DMS 273 treated with DMSO at 0.1 percent for 48 hours (cell line): Measurements from ENCODE around the gene SPNS3.

ENCODE experiments used
- DNase-seq: peaks from one replicate; lab custom pipeline; 2025; lab: John Stamatoyannopoulos, UW

Gene SPNS3, protein sequence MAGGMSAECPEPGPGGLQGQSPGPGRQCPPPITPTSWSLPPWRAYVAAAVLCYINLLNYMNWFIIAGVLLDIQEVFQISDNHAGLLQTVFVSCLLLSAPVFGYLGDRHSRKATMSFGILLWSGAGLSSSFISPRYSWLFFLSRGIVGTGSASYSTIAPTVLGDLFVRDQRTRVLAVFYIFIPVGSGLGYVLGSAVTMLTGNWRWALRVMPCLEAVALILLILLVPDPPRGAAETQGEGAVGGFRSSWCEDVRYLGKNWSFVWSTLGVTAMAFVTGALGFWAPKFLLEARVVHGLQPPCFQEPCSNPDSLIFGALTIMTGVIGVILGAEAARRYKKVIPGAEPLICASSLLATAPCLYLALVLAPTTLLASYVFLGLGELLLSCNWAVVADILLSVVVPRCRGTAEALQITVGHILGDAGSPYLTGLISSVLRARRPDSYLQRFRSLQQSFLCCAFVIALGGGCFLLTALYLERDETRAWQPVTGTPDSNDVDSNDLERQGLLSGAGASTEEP

DNA sequence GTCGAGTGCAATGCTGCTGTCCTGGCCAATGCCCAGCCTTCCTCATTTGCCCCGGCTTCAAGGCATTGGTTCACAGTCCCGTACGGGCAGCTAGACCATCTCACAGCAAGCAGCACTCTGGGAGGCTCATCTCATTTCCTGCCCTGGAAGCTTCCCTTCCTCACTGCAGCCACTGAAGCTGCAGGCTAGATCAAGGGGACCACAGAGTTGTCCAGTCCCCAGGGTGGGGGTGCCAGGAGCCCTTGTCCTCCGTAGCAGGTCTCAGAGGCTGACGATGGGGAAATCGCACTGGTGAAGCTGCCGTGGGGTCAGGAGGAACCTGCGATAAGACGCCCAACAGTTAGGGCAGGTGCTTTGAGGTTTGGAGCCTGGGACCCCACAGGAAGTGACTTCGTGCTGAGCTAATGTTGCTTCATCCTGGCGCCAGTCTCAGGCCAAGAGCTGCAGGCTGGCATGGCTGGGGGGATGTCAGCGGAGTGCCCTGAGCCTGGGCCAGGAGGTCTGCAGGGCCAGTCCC is at the start of gene SPNS3:
TSS of gene SPNS3 (plus strand) at position 426 of the 517 bp plus-strand sequence. CDS start at position 454, 28 bp downstream.
- no peak for DNase-seq

GRCh38 chr17:4386406-4386805 is 47.3 kb upstream of the SPNS3 start:
- no peak for DNase-seq

- DNase-seq: no peak
Observed at GRCh38 chr17:4387137-4387536, 46.6 kb upstream of the SPNS3 start.

DNA sequence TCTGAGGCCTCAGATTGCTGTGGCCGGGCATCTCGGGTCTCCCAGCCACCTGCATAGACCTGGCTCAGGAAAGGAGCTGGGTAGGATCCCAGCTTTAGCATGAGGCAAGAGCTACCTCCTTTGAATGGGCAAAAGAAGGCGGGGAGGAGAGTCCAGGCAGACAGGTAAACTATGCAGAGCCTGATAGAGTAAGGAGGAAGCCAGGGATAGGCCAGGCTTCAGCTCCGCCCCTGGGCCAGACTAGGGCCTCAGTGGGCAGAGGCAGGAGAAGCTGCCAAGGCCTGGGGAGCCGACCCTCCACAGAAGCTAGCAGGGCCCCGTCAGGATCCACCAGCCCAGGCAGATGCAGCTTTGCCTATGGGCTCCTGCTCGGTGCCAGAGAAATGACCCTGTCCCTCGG is 44.7 kb upstream of the SPNS3 start:
- no peak for DNase-seq

DNA sequence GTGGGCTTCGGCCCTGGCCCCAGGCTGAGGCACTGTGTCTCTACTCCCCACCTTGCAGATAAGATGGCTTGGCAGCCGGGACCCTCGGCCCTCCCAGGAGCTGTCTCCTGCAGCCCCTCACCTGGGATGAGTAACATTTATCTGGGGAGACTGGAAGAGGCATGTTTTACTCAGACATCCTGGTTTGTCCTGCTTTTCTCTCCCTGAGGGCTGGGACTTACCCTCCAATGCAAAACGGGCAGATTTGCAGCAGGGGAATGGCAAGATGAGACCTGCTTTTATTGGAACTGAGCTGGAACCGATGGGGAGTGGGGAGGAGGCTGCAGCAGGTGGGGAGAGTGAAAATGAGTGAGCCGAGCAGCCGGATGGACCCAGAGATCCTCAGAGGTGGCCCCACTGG is 39.9 kb upstream of the SPNS3 start:
- no peak for DNase-seq

GRCh38 chr17:4394208-4395110 is 39.3 kb upstream of the SPNS3 start:
- DNase-seq: no peak

DNA sequence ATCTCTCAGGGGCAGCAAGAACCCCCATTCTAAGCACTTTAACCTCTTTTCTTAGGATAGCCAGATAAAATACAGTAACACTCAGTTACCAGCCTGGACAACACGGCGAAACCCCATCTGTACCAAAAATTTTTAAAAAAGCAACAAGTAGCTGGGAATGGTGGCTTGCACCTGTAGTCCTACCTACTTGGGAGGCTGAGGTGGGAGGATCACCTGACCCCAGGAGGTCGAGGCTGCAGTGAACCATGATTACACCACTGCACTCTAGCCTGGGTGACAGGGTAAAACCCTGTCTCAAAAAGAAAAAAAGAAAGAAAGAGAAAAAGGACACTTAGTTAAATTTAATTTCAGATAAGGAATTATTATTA is 38.6 kb upstream of the SPNS3 start:
- DNase-seq: no peak

GRCh38 chr17:4397840-4398239 is 35.9 kb upstream of the SPNS3 start:
- no peak for DNase-seq

- DNase-seq: no peak
Observed at GRCh38 chr17:4405038-4405669, 28.6 kb upstream of the SPNS3 start.

- no peak for DNase-seq
Observed at GRCh38 chr17:4405699-4406098, 28.0 kb upstream of the SPNS3 start.

DNA sequence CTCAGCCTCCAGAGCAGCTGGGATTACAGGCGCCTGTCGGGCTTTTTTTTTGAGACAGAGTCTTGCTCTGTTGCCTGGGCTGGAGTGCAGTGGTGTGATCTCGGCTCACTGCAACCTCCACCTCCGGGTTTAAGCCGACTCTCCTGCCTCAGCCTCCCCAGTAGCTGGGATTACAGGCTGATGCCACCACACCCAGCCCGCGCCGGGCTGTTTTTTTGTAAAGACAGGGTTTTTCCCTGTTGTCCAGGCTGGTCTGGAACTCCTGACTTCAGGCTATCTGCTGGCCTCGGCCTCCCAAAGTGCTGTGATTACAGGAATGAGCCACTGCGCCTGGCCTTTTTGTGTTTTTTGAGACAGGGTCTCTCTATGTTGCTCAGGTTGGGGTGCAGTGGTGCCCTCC is 27.4 kb upstream of the SPNS3 start:
- DNase-seq: no peak

GRCh38 chr17:4407216-4407615 is 26.5 kb upstream of the SPNS3 start:
- no peak for DNase-seq

- peak; percentile 58 for DNase-seq
Observed at GRCh38 chr17:4407851-4408250, 25.9 kb upstream of the SPNS3 start.

DNA sequence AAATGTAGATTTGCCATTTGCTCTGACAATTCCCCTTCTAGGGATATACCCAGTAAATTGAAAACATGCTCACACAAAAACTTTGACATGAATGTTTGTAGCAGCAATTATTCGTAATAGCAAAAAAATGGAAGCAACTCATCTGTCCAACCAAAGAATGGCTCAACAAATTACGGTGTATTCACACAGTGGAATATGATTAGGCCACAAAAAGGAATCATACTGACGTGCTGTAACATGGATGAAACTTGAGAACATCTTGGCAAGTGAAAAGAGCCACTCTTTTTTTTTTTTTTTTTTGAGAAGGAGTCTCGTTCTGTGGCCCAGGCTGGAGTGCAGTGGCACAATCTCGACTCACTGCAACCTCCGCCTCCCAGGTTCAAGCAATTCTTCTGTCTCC is 24.1 kb upstream of the SPNS3 start:
- no peak for DNase-seq

- no peak for DNase-seq
Observed at GRCh38 chr17:4411201-4411600, 22.5 kb upstream of the SPNS3 start.

DNA sequence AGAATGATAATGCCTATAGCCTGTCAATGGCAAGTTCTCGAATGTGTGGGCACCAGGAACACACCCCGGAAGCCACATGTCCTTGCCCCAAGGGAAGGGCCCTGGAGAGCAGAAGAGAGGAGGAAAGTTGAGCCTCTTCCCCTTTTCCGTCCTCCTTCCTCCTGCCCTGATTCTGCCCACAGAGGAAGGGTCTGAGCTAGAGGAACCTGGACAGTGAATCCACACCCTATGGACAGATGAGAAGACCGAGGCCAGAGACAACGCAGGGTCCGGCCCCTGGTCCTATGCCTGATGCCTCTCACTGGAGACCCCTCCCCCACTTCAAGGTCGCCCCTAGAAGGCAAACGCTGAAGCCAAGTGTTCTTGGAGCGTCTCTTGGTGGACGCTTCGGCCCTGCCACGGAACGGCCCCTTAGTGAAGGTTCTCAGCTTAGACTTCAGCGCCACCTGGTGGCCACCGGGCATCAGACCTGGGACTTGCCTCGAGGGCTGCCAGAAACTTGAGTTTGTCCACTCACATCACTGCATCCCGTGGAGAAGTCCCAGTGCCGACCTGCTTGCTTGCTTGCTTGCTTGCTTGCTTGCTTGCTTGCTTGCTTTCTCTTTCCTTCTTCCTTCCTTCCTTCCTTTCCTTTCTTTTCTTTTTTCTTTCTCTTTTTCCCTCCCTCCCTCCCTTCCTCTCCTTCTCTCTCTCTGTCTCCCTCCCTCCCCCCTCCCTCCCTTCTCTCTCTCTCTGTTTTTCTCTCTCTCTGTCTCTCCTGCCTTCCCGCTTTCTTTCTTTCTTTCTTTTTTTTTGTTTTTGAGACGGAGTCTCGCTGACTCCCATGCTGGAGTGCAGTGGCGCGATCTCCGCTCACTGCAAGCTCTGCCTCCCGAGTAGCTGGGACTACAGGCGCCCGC is 20.6 kb upstream of the SPNS3 start:
- peak; percentile 67 for DNase-seq

DNA sequence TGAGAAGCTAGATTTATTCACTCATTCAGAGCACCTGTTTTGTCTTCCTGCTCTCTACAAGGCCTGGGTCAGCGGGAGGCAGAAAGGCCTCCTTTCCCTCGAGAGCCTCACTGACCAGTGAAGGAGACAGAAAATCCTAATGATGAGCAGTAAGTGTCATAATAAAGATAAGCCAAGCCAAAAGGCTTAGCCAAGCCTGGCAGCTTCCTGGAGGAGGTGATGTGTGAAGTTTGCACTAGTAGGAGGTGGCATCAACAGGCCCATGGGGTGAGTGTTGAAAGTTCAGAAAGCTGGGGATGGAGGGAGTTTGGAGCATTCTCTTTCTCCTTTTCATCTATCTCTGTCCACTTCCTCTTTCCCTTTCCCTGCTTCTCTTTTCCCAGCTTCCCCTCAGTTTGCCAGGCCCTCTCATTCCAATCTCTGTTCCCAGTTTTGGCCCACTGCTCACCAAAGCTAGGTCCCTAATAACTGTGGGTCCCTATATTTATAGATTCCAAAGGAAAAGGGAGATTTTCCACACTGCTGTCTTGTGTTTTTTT is 16.5 kb upstream of the SPNS3 start:
- no peak for DNase-seq

- peak; percentile 74 for DNase-seq
Observed at GRCh38 chr17:4420692-4421131, 13.0 kb upstream of the SPNS3 start.

GRCh38 chr17:4422864-4423263 is 10.9 kb upstream of the SPNS3 start:
- DNase-seq: no peak

DNA sequence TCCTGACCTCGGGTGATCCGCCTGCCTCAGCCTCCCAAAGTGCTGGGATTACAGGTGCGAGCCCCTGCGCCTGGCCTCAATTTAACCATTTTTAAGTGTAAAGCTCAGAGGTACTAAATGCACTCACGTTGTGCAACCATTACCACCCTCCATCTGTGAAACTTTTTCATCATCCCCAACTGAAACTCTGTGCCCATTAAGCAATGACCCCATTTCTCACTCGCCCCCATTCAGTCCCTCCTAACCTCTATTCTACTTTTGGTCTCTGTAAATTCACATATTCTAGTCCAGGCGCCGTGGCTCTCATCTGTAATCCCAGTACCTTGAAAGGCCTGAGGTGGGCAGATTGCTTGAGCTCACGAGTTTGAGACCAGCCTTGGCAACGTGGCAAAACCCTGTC is 8.3 kb upstream of the SPNS3 start:
- no peak for DNase-seq
